Activated CD8-positive, alpha-beta memory T cell treated with anti-CD3 and anti-CD28 coated beads, Interleukin-2, amount 50 U/mL, for 1 hour (primary cell): ENCODE measurements around the gene OR2F2.

Source experiments
- DNase-seq: peaks from one replicate; pipeline ENCODE4 v3.0.0-alpha.2; 2020; ENCODE audit errors: extremely low read depth

Gene OR2F2

GRCh38 chr7:143914938-143915652 is 19.9 kb upstream of the OR2F2 start:
- no peak for DNase-seq

- no peak for DNase-seq
These were observed 10.2 kb upstream of the OR2F2 start for GRCh38 chr7:143924851-143925250.

- DNase-seq, result no peak
These were observed 5.7 kb upstream of the OR2F2 start for GRCh38 chr7:143929224-143929920.

- DNase-seq, result no peak
These were observed 3.3 kb upstream of the OR2F2 start for GRCh38 chr7:143931739-143932138.

GRCh38 chr7:143936087-143937009 is 1.3 kb downstream of the OR2F2 start:
- DNase-seq, result no peak

- DNase-seq, result no peak
These were observed 3.6 kb downstream of the OR2F2 start for GRCh38 chr7:143938379-143939243.

GRCh38 chr7:143945423-143945822 is 10.4 kb downstream of the OR2F2 start:
- no peak for DNase-seq

GRCh38 chr7:143947111-143947510 is 12.1 kb downstream of the OR2F2 start:
- no peak for DNase-seq

GRCh38 chr7:143948733-143949132 is 13.7 kb downstream of the OR2F2 start:
- no peak for DNase-seq

GRCh38 chr7:143953421-143953820 is 18.4 kb downstream of the OR2F2 start:
- DNase-seq, result no peak

GRCh38 chr7:143954135-143954534 is 19.1 kb downstream of the OR2F2 start:
- no peak for DNase-seq

GRCh38 chr7:143954544-143954943 is 19.5 kb downstream of the OR2F2 start, which contains the start of gene OR2F1:
TSS of gene OR2F1 (plus strand) at chr7:143954844. CDS start at chr7:143959971, 5,127 bp downstream.
- no peak for DNase-seq

GRCh38 chr7:143958781-143959180 is 23.7 kb downstream of the OR2F2 start:
- DNase-seq, result no peak

- DNase-seq, result no peak
These were observed 26.0 kb downstream of the OR2F2 start for GRCh38 chr7:143960813-143961610.

- DNase-seq, result no peak
These were observed 30.2 kb downstream of the OR2F2 start for GRCh38 chr7:143965280-143965679.

GRCh38 chr7:143967398-143967797 is 32.4 kb downstream of the OR2F2 start:
- DNase-seq, result no peak

- no peak for DNase-seq
These were observed 38.9 kb downstream of the OR2F2 start for GRCh38 chr7:143973870-143974416.

GRCh38 chr7:143974459-143974858 is 39.4 kb downstream of the OR2F2 start:
- no peak for DNase-seq

- no peak for DNase-seq
These were observed 40.6 kb downstream of the OR2F2 start for GRCh38 chr7:143975617-143976016.

GRCh38 chr7:143978585-143978984 is 43.6 kb downstream of the OR2F2 start:
- DNase-seq, result no peak
